Measurements from ENCODE around the gene CNTN1. TPM values are rescaled to one million over a fixed set of nuclear protein-coding genes. Genes with fewer than 3 reads are reported as not detected.

Gene CNTN1
- total RNA-seq, 2 experiments from 2014 or later, result not detected

GRCh38 chr12:40775661-40776060 lies 83.4 kb downstream of the CNTN1 start:
- DNase-seq (no peak), ATAC-seq (ENCODE audit: poor library complexity) (no peak)
- no peaks in the 10 kb centered on the region for H3K4me1 Mint-ChIP-seq (ENCODE audit: low read depth)
- H3K4me3 Mint-ChIP-seq, result no peak overlapping the region
- Histone ChIP-seq H3K4me3 (ENCODE audit: low read length) (no peak overlapping the region), H3K9me3 (ENCODE audit: control insufficient read depth in 1 of 2, insufficient read depth in 1 of 2, low read length in 2 of 2) (no peaks in the 10 kb centered on the region), H3K27me3 (ENCODE audit: control insufficient read depth in 1 of 2, insufficient read depth in 2 of 2, low read length in 2 of 2) (no peaks in the 10 kb centered on the region), H3K27ac (ENCODE audit: low read depth in 1 of 2, low read length in 2 of 2) (no peak overlapping the region), H3K4me1 (ENCODE audit: insufficient read depth, low read length) (no peaks in the 10 kb centered on the region), H3K36me3 (ENCODE audit: insufficient read depth, low read length) (no peaks in the 10 kb centered on the region)
- ChIA-PET POLR2A (no interaction called here), CTCF (no interaction called here)
- no peaks in the 10 kb centered on the region for H3K9me3 Mint-ChIP-seq
- H3K36me3 Mint-ChIP-seq (ENCODE audit: low read depth), result no peaks in the 10 kb centered on the region
- no peak overlapping the region for H3K27ac Mint-ChIP-seq
- intact Hi-C loops (cut with DNase I, micrococcal nuclease), result no loop called here
- no peak for TF ChIP-seq CTCF (IDR thresholded peaks at IDR 0.05)
- H3K27me3 Mint-ChIP-seq, result no peaks in the 10 kb centered on the region

- Mint-ChIP-seq H3K27ac (no peak overlapping the region), H3K9me3 (peaks cover 5% of the 10 kb centered on the region), H3K36me3 (ENCODE audit: low read depth) (no peaks in the 10 kb centered on the region), H3K4me3 (no peak overlapping the region), H3K27me3 (no peaks in the 10 kb centered on the region), H3K4me1 (ENCODE audit: low read depth) (no peaks in the 10 kb centered on the region)
- Histone ChIP-seq H3K9me3 (ENCODE audit: control insufficient read depth in 1 of 2, insufficient read depth in 1 of 2, low read length in 2 of 2) (no peaks in the 10 kb centered on the region), H3K4me3 (ENCODE audit: low read length) (no peak overlapping the region), H3K36me3 (ENCODE audit: insufficient read depth, low read length) (no peaks in the 10 kb centered on the region), H3K27me3 (ENCODE audit: control insufficient read depth in 1 of 2, insufficient read depth in 2 of 2, low read length in 2 of 2) (no peaks in the 10 kb centered on the region), H3K27ac (ENCODE audit: low read depth in 1 of 2, low read length in 2 of 2) (no peak overlapping the region), H3K4me1 (ENCODE audit: insufficient read depth, low read length) (no peaks in the 10 kb centered on the region)
- intact Hi-C loops (cut with DNase I, micrococcal nuclease), result no loop called here
- DNase-seq (no peak), ATAC-seq (ENCODE audit: poor library complexity) (no peak)
- CTCF ChIA-PET, result no interaction called here
- no peak for TF ChIP-seq CTCF (IDR thresholded peaks at IDR 0.05)
- POLR2A ChIA-PET, result no interaction called here
Observed at GRCh38 chr12:40784102-40784501, 91.9 kb downstream of the CNTN1 start.

GRCh38 chr12:40788276-40788675 lies 96.0 kb downstream of the CNTN1 start:
- Histone ChIP-seq H3K9me3 (ENCODE audit: control insufficient read depth in 1 of 2, insufficient read depth in 1 of 2, low read length in 2 of 2) (no peaks in the 10 kb centered on the region), H3K4me3 (ENCODE audit: low read length) (no peak overlapping the region), H3K36me3 (ENCODE audit: insufficient read depth, low read length) (no peaks in the 10 kb centered on the region), H3K27me3 (ENCODE audit: control insufficient read depth in 1 of 2, insufficient read depth in 2 of 2, low read length in 2 of 2) (no peaks in the 10 kb centered on the region), H3K4me1 (ENCODE audit: insufficient read depth, low read length) (no peaks in the 10 kb centered on the region), H3K27ac (ENCODE audit: low read depth in 1 of 2, low read length in 2 of 2) (no peak overlapping the region)
- no peak overlapping the region for H3K27ac Mint-ChIP-seq
- H3K4me3 Mint-ChIP-seq, result no peak overlapping the region
- no peak for TF ChIP-seq CTCF (IDR thresholded peaks at IDR 0.05)
- no peaks in the 10 kb centered on the region for H3K36me3 Mint-ChIP-seq (ENCODE audit: low read depth)
- H3K9me3 Mint-ChIP-seq, result peaks cover 6% of the 10 kb centered on the region
- POLR2A ChIA-PET, result no interaction called here
- no peak for DNase-seq
- H3K27me3 Mint-ChIP-seq, result no peaks in the 10 kb centered on the region
- CTCF ChIA-PET, result no interaction called here
- intact Hi-C loops (cut with DNase I, micrococcal nuclease), result no loop called here
- H3K4me1 Mint-ChIP-seq (ENCODE audit: low read depth), result no peaks in the 10 kb centered on the region
- no peak for ATAC-seq (ENCODE audit: poor library complexity)
